K562 (cell line): ENCODE measurements around the gene BLCAP. TPM values are rescaled to one million over a fixed set of nuclear protein-coding genes. Genes with fewer than 3 reads are reported as not detected.

Experiments used
- ATAC-seq: fragments of 200-7000 bp; cut with Tn5 transposase; 3 replicates; pipeline ENCODE4 v1.9.1; 2020; ENCODE audit warnings: moderate library complexity
- BruUV-seq: library from RNA; stranded (reverse); fragments of 400-500 nt; replicated peaks from 2 replicates; lab custom pipeline; 2021; lab: Mats Ljungman, UMichigan
- CTCF ChIA-PET: fragments of 300-600 bp; formaldehyde crosslinking; extraction: SDS; loops from one replicate; lab custom pipeline; 2021; ENCODE audit warnings: low intra/inter-chr PET ratio; lab: Yijun Ruan, JAX
- POLR2A ChIA-PET: fragments of 300-600, 350-650 bp; sonication (Branson Sonifier 250); formaldehyde crosslinking; extraction: SDS; loops from one replicate; lab custom pipeline; 2021; ENCODE audit warnings: antibody characterized with exemption, inconsistent platforms; lab: Yijun Ruan, JAX
- DNase-seq, 4 experiments: peaks; one replicate each; pipeline versions ENCODE4 v3.0.0 to v3.0.0-alpha.2; 2011 to 2018; ENCODE audit warnings: low spot score in 3 of 4, mixed read lengths in 3 of 4; ENCODE audit errors: extremely low read depth in 1 of 4
- FAIRE-seq: peaks from 2 replicates; lab custom pipeline; 2011; peaks lifted over from hg19 to GRCh38; lab: Jason Lieb, UNC
- H2AFZ ChIP-seq: 2 replicates; pipeline ENCODE4 v1.6.0; 2011; ENCODE audit warnings: low read depth, low read length, control low read depth, inconsistent platforms
- H3K27ac ChIP-seq: fragments of 200-600 bp; 3 replicates; pipeline ENCODE4 v1.8.0; 2011; ENCODE audit warnings: low read depth, mild to moderate bottlenecking, control low read depth, inconsistent platforms, low read length, moderate library complexity, mixed read lengths; ENCODE audit errors: extremely low read depth
- H3K27me3 ChIP-seq, 2 experiments: fragments of 300-600 bp in 1 of 2; 2 replicates in 1 of 2; 3 replicates in 1 of 2; pipeline versions ENCODE4 v1.6.0 to v1.8.0; 2011; ENCODE audit warnings: inconsistent platforms in 2 of 2, low read length in 2 of 2, mild to moderate bottlenecking in 1 of 2, mixed read lengths in 1 of 2, moderate library complexity in 1 of 2; ENCODE audit not compliant: control insufficient read depth in 2 of 2, insufficient read depth in 2 of 2
- H3K36me3 ChIP-seq: fragments of 300-600 bp; 3 replicates; pipeline ENCODE4 v1.8.0; 2011; ENCODE audit warnings: mild to moderate bottlenecking, low read length, inconsistent platforms; ENCODE audit not compliant: control insufficient read depth, insufficient read depth
- H3K4me1 ChIP-seq, 2 experiments: fragments of 200-600 bp in 1 of 2; replicated peaks in 1 of 2; 2 replicates in 1 of 2; 3 replicates in 1 of 2; pipeline versions ENCODE4 v1.5.1 to v1.8.0; 2011; ENCODE audit warnings: inconsistent platforms in 2 of 2, low read length in 2 of 2, mild to moderate bottlenecking in 1 of 2, mixed read lengths in 1 of 2, moderate library complexity in 1 of 2; ENCODE audit not compliant: control insufficient read depth in 2 of 2, insufficient read depth in 2 of 2
- H3K4me2 ChIP-seq: 2 replicates; pipeline ENCODE4 v1.6.1; 2011; ENCODE audit warnings: low read length, control low read depth, inconsistent platforms, mixed read lengths; ENCODE audit not compliant: insufficient read depth
- H3K4me3 ChIP-seq: fragments of 200-600 bp; sonication (generic), shearing (Covaris generic); 2 replicates; pipeline ENCODE4 v1.5.1; 2016; ENCODE audit warnings: control low read depth, inconsistent platforms
- H3K79me2 ChIP-seq: fragments of 200-600 bp; 3 replicates; pipeline ENCODE4 v1.8.0; 2011; ENCODE audit warnings: low read length, inconsistent platforms; ENCODE audit not compliant: control insufficient read depth, insufficient read depth
- H3K9ac ChIP-seq, 2 experiments: 2 replicates each; pipeline versions ENCODE4 v1.6.0 to v1.6.1; 2011; ENCODE audit warnings: low read depth in 2 of 2, low read length in 2 of 2, control low read depth in 1 of 2, inconsistent platforms in 1 of 2, mild to moderate bottlenecking in 1 of 2, mixed read lengths in 1 of 2; ENCODE audit not compliant: insufficient read depth in 1 of 2
- H3K9me1 ChIP-seq: one replicate; pipeline ENCODE4 v1.6.0; 2011; ENCODE audit warnings: inconsistent platforms, mild to moderate bottlenecking, low read length, moderate library complexity; ENCODE audit not compliant: control insufficient read depth, insufficient read depth
- H3K9me3 ChIP-seq: replicated peaks from 2 replicates; pipeline ENCODE4 v1.5.1; 2011; ENCODE audit warnings: low read depth, low read length, inconsistent platforms; ENCODE audit not compliant: control insufficient read depth, insufficient read depth
- H4K20me1 ChIP-seq: replicated peaks from 2 replicates; pipeline ENCODE4 v1.6.1; 2011; ENCODE audit warnings: low read length, inconsistent platforms, mixed read lengths; ENCODE audit not compliant: control insufficient read depth, insufficient read depth
- HMBOX1 ChIP-seq: sonication (generic); IDR thresholded peaks from 2 replicates; pipeline ENCODE4 v1.6.1; 2016
- MAX ChIP-seq: sonication (generic); formaldehyde crosslinking; IDR thresholded peaks from 2 replicates; pipeline ENCODE4 v1.9.0; 2022; ENCODE audit warnings: mild to moderate bottlenecking, missing genetic modification reagents
- SOX6 ChIP-seq: fragments of 450-650 bp; IDR thresholded peaks from 2 replicates; pipeline ENCODE4 v1.6.1; 2014; ENCODE audit warnings: mild to moderate bottlenecking
- TCF7L2 ChIP-seq: fragments of 150-350 bp; IDR thresholded peaks from 2 replicates; pipeline ENCODE4 v1.6.1; 2016; ENCODE audit warnings: low read depth, mild to moderate bottlenecking, low read length, moderate library complexity
- THRB ChIP-seq: fragments of 450-650 bp; formaldehyde crosslinking; conservative IDR thresholded peaks from 2 replicates; pipeline ENCODE4 v1.4.0; 2022; ENCODE audit warnings: mild to moderate bottlenecking, missing genetic modification characterization
- WGBS: fragments of 100-300 bp; shearing (Covaris generic); methylation state at CpG from one replicate; pipeline ENCODE4 v1.1.6; 2016; ENCODE audit warnings: low coverage, mixed read lengths; ENCODE audit not compliant: insufficient coverage; ENCODE audit errors: missing lambda C conversion rate; 5-methylcytosine and 5-hydroxymethylcytosine counted together
- in situ Hi-C: fragments of 300-500 bp; cut with MboI; formaldehyde crosslinking; loops from 4 replicates; pipeline ENCODE4 v1.15.0; 2018; ENCODE audit warnings: inconsistent platforms, mixed read lengths
- intact Hi-C: fragments of 100-400 bp; cut with micrococcal nuclease; formaldehyde crosslinking; loops from 2 replicates; pipeline ENCODE4 v1.14.2; 2022
- polyA plus RNA-seq, 8 experiments: library from polyadenylated mRNA; depleted of rRNA in 4 of 8; stranded (reverse) in 5 of 8; unstranded in 3 of 8; fragments of >200 nt; fragmentation: Nextera tagmentation in 2 of 8; fragmentation: Illumina TruSeq in 1 of 8; extraction: Ambion mirVana in 2 of 8; extraction: Trizol in 1 of 8; gene quantifications; 2 replicates each; pipeline versions ENCODE4 v1.2.1 to v1.2.3, GENCODE V29; 2011 to 2014; ENCODE audit warnings: inconsistent platforms in 1 of 8, missing spikeins in 1 of 8
- total RNA-seq, 7 experiments: library from RNA; depleted of rRNA in 6 of 7; stranded (reverse); fragments of >200 nt in 6 of 7; fragmentation: Illumina TruSeq in 2 of 7; extraction: Trizol in 2 of 7; gene quantifications; 2 replicates each; pipeline versions ENCODE4 v1.2.1 to v1.2.3, GENCODE V29; 2011 to 2021; ENCODE audit warnings: low replicate concordance in 1 of 7

The BLCAP gene
- total and polyA plus RNA-seq, 9 of the 15 experiments (the other 6 are each of a cell fraction or from before 2014, with no cell fraction given): 16.9 to 41.5 (median 27.6) TPM

GRCh38 chr20:37518606-37519507, 8.8 kb downstream of the BLCAP start:
- no peak for ATAC-seq
- no peak overlapping the region for H3K9ac ChIP-seq
- WGBS: 90% methylated on average over 28 of the region's 30 CpGs
- H2AFZ ChIP-seq: no peak overlapping the region
- FAIRE-seq: no peak
- no peaks in the 10 kb centered on the region for H4K20me1 ChIP-seq
- H3K36me3 ChIP-seq: peaks cover 25% of the 10 kb centered on the region; the same call in 1 of the 3 replicates
- H3K4me2 ChIP-seq: no peak overlapping the region
- H3K27ac ChIP-seq: no peak overlapping the region
- POLR2A ChIA-PET: interaction anchor here (1.1 kb wide), 1 partner anchor 26 kb away, joined by 5 read pairs; no protein-coding TSS in a partner anchor
- no peak for DNase-seq
- no peaks in the 10 kb centered on the region for H3K9me1 ChIP-seq
- H3K4me3 ChIP-seq: no peak overlapping the region
- no peaks in the 10 kb centered on the region; the same call in 1 of the 2 replicates for H3K9me3 ChIP-seq
- BruUV-seq: no TSS peak
- CTCF ChIA-PET: no interaction called here
- peaks cover 0 to 5% of the 10 kb centered on the region in 2 experiments; a peak in 2 of 5 replicates for H3K4me1 ChIP-seq
- TF ChIP-seq HMBOX1 (no peak), MAX (CRISPR knock-in tag) (no peak), THRB (CRISPR knock-in tag) (no peak), SOX6 (no peak), TCF7L2 (no peak)
- TF ChIP-seq, all 486 proteins: peak for 0
- intact Hi-C loops: no loop called here
- in situ Hi-C loops: no loop called here
- Histone ChIP-seq H3K79me2 (peaks cover 13% of the 10 kb centered on the region), H3K27me3 (no peaks in the 10 kb centered on the region)
